HG02571 (cell line): ENCODE results near the gene CD248.
"Not testable (repeated sequence)": the region's sequence is repeated elsewhere in the genome, so short reads cannot be mapped to it uniquely, and the experiment has no call there.

Experiments
- ATAC-seq: cut with Tn5 transposase; IDR thresholded peaks from one replicate; pipeline ENCODE4 v1.9.1; 2021; ENCODE audit warnings: mild to moderate bottlenecking, moderate library complexity; ENCODE audit not compliant: unreplicated experiment

CD248 gene

GRCh38 chr11:66329165-66329673, 12.4 kb upstream of the CD248 start:
- no peak for ATAC-seq

GRCh38 chr11:66328302-66329144, 11.7 kb upstream of the CD248 start:
- ATAC-seq = no peak

DNA sequence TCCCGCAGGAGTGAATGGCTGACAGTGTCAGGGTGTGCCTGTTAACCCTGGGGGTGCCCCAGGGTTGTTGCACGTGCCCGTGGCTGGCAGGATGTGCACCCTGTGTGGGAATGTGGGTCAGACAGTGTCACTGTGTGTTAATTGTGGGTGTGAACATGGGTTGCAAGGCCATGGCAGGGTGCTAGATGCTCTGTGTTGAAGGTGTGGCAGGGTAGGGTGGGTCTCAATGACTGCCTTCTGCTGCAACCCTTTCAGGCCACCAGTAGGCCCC, 11.1 kb upstream of the CD248 start:
- ATAC-seq = no peak

GRCh38 chr11:66327171-66328030, 10.6 kb upstream of the CD248 start:
- ATAC-seq = no peak

DNA sequence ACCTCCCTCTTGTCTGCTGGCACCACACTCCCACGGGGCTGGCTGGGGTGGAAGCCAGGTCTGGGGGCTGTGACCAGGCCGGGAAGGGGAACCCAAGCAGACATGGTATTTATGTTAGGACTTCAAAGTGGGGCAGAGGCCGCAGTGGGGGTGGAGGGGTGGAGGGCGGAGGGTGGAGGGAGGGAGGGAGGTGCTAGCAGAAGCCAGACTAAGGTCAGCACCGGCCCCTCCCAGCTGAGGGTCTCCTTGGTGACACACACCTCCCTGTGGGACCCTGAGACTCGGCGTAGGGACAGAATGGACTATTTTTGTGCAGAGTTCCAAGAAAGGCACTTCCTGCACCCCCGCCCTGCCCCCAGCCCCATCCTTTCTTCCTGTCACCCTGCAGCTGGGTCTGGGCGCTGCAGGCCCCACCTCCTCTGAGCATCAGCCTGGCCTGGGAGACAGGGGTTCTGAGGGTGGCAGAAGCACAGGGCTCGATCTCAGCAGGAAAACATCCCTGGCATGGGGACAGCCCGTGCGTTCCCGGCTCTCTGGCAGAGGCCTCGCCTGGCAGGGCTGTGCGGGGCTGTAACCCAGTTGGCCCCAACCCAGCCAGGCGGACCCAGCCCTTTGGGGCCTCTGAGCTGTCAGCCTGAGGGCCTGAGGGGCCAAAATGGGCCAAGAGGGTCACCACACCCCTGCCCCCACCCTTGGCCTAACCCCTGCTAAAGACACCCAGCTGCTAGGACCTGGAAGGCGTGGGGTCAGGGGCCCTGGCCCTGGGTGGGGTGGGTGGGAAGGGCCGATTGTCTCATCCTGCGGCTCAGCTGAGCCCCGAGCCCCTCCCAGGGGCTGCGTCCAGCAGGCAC, 9.6 kb upstream of the CD248 start:
- ATAC-seq = no peak

DNA sequence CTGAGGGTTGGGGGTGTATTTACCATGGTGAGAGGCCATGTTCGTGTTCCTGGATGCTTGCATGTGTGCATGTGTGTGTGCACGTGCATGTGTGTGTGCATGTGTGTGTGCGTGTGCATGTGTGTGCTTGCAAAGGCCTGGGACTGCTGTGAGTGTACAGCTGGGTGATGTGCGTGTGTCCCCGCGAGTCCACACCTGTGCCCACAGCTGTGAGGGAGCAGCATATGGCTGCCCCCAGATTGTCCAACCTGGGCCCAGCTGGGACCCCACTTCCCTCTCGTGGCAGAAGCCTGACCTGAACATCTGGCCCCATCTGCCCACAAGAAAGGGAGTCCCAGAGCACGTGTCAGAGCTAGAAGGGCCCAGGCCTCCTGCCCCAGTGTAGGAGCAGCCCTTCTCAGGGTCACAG, 8.4 kb upstream of the CD248 start:
- no peak for ATAC-seq

DNA sequence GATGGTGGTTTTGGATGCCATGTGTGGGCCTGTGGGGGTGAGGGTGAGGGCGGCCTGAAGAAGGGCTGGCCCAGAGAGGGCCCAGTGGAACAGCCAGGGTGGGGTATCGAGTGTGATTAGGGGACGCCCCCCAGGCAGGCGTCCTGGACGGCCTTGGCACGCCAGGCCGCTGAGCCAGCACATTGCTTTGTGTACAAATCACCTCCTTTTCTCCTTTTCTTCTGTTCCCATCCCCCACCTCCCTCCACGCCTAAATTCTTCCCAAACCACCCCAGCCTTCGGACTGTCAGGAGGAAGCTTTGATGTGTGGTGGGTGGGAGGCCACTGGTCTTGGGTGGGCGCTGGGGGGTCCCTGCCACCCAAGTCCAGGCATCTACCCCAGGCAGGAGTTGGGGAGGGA, 7.8 kb upstream of the CD248 start:
- no peak for ATAC-seq

DNA sequence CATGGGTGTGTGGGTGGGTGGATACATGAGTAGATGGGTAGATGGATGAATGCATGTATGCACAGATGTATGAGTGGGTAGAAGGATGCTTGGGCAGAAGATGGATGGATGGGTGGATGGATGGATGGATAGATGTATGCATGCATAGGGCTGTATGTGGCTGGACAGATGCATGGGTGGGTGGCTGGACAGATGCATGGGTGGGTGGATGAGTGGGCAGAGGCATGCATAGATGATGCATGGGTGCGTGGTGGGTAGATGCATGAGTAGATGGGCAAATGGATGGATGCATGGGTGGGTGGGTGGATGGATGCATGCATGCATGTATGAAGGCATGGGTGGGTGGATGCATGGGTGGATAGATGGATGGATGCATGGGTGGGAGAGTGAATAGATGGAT, 6.8 kb upstream of the CD248 start:
- ATAC-seq = no peak

DNA sequence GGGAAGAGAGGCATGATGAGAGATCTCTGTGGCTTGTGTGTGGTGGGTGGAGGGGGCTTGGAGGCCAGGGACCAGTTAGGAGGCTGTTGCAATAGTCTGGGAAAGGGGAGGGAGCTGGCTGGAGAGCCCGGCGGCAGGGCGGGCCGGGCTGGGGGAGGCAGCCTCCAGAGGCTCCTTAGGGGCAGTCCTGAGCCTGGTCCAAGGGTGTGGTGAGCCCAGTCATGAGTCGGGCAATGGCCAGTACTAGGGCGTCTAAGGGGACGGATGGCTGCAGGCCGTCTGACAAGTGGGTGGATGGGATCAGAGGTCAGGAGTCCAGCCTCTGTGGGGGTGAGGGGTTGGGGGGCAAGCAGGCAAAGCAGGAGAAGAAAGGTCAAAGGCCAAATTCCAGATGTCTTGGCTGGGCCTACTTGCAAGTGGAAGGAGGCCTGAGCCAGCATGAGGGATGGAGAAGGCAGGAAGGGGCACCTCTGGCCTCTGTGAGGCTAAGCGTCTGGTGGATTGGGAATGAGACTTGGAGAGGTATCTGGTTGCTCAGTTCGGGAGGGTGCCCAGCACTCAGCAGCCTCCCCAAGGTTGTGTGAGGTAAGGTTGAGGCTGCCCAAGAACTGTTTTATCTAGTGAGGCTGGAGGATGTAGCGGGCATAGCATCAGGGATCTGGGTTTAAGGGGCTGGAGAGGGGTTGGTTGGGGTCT, 6.0 kb upstream of the CD248 start:
- no peak for ATAC-seq

DNA sequence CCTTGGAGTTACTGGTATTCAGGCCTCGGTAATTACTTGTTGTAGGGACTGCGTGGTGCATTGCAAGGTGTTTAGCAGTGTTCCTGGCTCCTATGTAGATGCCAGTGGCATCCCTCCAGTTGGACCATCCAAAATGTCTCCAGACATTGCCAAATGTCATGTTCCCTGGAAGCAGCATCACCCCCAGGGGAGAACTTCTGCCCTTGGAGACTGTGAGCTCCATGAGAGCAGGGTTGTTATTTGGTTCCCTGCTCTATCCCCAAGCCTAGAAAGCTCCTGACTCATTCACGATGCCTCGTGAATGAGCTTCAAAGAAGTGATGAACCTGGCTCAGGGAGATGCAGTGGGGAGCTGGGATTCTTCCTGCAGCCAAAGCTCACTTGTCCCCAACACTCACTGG, 4.8 kb upstream of the CD248 start:
- no peak for ATAC-seq

GRCh38 chr11:66320748-66321147, 3.9 kb upstream of the CD248 start:
- ATAC-seq = not testable (repeated sequence)

DNA sequence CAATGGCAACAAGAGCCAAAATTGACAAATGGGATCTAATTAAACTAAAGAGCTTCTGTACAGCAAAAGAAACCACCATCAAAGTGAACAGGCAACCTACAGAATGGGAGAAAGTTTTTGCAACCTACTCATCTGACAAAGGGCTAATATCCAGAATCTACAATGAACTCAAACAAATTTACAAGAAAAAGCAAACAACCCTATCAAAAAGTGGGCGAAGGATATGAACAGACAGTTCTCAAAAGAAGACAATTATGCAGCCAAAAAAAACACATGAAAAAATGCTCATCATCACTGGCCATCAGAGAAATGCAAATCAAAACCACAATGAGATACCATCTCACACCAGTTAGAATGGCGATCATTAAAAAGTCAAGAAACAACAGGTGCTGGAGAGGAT, 3.4 kb upstream of the CD248 start:
- ATAC-seq = not testable (repeated sequence)

- no peak for ATAC-seq
These were observed 1.7 kb upstream of the CD248 start for GRCh38 chr11:66318600-66318970.

DNA sequence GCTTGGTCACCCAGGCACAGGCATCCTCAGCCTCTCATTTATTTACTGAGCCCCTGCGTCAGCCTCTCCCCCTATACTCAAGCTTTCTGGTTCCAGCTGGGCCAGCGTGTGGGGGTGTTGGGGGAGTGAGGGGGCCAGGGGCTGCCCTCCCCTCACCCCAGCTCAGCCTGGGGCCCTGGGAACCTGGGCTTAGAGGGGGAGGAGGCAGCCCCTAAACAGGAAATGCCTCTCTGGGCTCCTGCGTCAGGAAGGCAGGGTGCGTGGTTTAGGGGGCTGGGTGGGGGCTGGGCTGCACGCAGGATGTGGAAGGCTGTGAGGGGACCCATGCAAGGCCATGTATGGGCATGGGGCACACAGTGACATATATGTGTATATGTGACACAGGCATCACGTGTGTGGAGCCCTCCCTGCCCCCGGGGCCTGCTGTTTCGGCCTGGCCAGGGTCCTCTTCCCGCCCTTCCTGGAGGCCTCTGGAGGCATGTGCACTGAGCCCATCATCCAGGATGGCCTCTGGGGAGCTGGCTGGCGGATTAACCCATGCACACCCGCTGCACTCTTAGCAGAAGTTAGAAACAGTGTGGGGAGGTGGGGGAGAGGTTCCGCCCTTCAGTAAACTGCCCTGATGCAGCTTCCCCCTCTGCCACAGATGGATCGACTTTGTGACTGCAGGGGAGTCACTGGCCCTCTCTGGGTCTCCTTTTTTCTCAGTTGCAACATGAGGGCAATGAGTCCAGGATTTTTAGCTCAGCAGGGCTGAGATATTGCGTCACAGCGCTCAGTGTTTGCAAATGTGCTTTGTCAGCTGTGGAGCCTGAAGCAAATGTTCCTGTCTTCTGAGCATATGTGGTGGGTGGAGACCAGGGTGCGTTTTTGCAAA, 1.1 kb upstream of the CD248 start:
- ATAC-seq = no peak

DNA sequence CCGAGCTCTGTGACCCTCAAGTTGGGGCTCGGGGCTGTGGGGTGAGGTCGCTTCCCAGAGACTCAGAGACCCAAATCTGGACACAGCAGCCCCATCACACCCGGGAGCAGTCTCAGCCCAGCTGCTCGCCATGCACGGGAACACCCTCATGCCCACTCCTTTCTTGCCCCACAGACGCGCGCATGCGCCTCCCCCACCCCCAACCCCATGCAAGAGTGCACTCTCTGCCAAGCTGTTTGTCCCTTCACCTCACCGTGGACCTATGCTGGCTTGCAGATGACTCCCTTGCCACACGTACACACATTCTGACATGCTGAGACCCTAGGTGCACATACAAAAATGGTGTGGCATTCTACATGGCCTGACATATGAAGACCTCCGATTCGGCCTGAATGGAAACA, 478 bp upstream of the CD248 start:
- no peak for ATAC-seq

- no peak for ATAC-seq
These were observed 678 bp downstream of the CD248 start for GRCh38 chr11:66315921-66316811.

DNA sequence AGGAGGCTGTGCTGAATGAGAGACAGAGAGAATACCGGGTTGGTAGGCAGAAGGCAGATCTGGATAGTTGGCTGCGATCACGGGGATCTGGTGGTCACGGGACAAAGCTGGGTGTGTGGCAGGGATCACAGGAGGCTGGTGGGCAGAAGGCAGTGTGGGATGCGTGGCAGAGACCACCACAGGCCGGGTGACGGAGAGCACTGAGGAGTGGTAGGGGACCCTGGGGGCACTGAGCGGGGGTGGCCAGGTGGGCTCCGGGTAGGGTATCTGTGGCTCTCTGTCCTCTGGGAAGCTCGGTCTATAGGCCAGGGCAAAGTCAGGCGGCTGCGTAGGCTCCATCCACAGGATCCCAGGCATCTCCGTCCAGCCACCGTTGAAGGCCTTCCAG, 1.4 kb downstream of the CD248 start:
- ATAC-seq = no peak

DNA sequence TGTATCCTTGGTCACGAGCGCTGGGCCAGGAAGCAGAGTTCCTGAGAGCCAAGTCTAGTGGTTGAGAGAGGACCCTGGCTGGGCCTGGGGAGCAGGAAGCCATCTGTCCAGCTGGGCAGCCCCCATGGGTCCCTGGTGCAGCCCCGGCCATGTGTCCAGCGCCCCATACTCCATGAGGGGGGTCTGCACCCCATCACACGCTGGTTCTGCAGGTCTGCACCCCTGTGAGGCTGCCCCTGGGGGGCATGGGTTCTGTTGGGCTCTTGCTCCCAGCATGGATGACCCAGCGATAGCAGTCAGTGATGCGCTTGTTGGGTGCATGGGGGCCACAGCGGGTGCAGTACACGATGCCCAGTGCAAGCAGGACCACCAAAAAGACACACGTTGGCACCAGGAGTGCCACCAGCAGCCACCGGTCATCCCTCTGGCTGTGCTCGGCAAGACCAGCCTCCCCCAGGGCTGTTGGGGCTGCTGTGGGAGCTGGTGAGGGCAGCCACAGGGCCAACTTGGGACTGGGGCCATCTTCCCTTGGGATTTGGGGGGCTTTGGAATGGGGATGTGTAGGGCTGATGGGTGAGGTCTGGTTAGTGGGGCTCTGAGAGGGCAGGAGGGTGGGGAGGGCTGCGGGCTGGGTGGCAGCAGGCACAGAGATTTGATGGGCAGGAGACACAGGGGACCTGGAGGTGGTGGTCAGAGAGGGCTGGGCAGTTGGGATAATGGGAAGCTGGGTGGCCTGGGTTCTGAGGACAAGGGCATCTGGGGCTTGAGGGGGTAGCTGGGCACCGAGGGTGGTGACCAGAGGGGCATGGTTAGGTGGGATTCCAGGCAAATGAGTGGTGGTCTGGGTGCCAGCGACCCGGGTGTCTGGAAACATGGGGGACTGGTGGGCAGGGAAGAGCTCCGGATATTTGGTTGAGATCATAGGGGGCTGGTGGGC, 2.0 kb downstream of the CD248 start:
- ATAC-seq = no peak
